HG02588 (cell line): ENCODE data around the gene BICDL2.
"Not testable (repeated sequence)": the region's sequence is repeated elsewhere in the genome, so short reads cannot be mapped to it uniquely, and the experiment has no call there.

Source experiments
- ATAC-seq: cut with Tn5 transposase; IDR thresholded peaks from one replicate; pipeline ENCODE4 v1.9.1; 2021; ENCODE audit warnings: mild to moderate bottlenecking, moderate library complexity; ENCODE audit not compliant: unreplicated experiment

BICDL2 gene

DNA sequence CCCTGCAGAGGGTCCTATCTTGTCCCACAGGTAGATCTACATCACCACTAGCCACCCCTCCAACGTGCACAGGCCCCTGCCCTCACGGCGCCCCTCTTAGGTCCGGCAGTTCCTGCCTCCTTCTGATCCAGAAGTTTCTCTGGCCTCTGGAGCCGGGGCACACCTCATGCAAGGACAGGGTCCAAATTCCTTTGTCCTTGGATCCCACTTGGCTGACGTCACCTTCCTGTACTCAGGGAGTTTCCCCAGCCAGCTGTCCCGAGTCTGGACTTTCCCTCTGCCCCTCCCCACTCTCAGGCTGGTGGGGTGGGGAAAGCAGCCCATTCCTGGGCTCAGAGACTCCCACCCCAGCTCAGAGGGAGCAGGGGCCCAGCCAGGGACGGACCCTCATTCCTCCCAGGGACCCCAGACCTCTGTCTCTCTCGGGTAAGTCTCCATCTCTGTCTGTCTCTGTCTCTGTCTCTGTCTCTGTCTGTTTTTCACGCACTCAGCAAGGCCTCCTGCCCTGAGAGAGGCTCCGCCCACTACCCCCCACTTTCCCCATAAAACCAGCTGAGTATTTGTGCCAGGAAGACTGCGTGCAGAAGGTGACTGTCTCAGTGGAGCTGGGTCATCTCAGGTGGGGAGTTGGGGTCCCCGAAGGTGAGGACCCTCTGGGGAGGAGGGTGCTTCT lies 28.5 kb upstream of the BICDL2 start, which contains the start of gene IL32:
Gene IL32, plus strand, starts transcription at position 572 of the 673 bp plus-strand sequence. CDS start 172 bp downstream, outside the sequence.
- ATAC-seq = no peak

DNA sequence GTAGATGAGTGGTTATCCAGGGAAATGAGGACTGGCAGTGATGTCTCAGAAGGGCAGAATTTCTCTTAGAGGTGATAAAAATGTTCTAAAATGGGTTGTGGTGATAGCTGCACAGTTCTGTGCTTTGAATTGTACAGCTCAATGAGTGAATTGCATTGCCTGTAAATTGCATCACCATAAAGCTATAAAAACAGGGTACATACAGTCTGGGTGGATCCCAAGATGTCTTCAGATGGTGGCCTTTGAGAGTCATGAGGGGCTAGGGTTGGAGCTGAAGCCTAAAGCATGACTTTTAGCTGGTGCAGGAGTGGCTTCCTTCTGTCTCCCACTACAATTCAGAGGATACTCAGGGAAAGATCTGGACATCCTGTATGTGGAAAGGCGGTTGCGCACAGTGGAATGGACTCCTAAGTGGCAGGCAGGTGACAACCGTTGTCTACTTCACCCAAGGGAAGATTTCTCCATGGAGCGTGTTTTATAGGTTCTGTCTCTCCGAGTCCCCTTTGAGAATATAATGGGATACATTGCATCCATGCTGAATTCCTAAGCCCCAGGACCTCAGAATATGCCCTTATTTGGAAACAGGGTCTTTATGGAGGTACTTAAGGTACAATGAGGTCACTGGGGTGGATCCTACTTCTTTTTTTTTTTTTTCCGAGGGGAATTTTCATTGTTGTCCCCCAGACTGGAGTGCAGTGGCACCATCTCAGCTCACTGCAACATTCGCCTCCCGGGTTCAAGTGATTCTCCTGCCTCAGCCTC lies 27.1 kb upstream of the BICDL2 start:
- ATAC-seq = no peak

DNA sequence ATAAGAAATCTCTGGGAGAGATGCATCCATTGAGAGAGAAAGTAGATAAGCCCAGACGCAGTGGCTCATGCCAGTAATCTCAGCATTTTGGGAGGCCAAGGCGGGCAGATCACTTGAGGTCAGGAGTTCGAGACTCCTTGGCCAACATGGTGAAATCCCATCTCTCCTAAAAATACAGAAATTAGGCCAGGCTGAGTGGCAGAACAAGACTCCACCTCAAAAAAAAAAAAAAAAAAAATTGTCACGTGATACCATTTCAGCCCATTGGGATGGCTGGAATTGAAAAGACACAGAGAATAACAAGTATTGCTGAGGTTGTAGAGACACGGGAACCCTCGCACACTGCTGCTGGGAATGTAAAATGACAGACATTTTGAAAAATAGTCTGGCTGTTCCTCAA lies 25.8 kb upstream of the BICDL2 start:
- no peak for ATAC-seq

GRCh38 chr16:3060339-3061127 lies 23.8 kb upstream of the BICDL2 start:
- ATAC-seq = no peak

- ATAC-seq = no peak
Observed at GRCh38 chr16:3059723-3060242, 23.0 kb upstream of the BICDL2 start.

- ATAC-seq = peak; percentile 77
Observed at GRCh38 chr16:3059041-3059722, 22.4 kb upstream of the BICDL2 start.

DNA sequence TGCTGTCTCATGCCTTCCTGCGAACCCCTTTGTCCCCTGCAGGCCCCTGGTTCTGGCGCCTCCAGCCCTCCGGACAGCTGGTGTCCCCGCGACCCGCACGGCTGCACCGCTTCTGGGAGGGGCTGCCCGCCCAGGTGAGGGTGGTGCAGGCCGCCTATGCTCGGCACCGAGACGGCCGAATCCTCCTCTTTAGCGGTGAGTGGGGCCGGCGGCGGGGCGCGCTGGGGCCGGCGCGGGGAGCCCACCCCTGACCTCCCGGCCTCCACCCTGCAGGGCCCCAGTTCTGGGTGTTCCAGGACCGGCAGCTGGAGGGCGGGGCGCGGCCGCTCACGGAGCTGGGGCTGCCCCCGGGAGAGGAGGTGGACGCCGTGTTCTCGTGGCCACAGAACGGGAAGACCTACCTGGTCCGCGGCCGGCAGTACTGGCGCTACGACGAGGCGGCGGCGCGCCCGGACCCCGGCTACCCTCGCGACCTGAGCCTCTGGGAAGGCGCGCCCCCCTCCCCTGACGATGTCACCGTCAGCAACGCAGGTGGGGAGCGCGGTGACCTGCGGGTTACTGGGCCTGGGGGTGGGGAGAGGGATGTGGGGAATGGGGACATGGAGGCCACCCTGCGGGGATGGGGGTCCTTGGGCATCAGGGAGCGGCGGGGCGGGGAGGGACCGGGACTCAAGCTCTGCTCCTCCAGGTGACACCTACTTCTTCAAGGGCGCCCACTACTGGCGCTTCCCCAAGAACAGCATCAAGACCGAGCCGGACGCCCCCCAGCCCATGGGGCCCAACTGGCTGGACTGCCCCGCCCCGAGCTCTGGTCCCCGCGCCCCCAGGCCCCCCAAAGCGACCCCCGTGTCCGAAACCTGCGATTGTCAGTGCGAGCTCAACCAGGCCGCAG lies 21.6 kb upstream of the BICDL2 start:
- peak; percentile 20 for ATAC-seq

GRCh38 chr16:3057181-3058138 lies 20.7 kb upstream of the BICDL2 start:
- no peak for ATAC-seq

- no peak for ATAC-seq
Observed at GRCh38 chr16:3056336-3057180, 19.8 kb upstream of the BICDL2 start.

GRCh38 chr16:3055734-3056115 lies 19.0 kb upstream of the BICDL2 start:
- not testable (repeated sequence) for ATAC-seq

GRCh38 chr16:3054965-3055733 lies 18.4 kb upstream of the BICDL2 start:
- ATAC-seq = no peak

- ATAC-seq = not testable (repeated sequence)
Observed at GRCh38 chr16:3053330-3053710, 16.6 kb upstream of the BICDL2 start.

DNA sequence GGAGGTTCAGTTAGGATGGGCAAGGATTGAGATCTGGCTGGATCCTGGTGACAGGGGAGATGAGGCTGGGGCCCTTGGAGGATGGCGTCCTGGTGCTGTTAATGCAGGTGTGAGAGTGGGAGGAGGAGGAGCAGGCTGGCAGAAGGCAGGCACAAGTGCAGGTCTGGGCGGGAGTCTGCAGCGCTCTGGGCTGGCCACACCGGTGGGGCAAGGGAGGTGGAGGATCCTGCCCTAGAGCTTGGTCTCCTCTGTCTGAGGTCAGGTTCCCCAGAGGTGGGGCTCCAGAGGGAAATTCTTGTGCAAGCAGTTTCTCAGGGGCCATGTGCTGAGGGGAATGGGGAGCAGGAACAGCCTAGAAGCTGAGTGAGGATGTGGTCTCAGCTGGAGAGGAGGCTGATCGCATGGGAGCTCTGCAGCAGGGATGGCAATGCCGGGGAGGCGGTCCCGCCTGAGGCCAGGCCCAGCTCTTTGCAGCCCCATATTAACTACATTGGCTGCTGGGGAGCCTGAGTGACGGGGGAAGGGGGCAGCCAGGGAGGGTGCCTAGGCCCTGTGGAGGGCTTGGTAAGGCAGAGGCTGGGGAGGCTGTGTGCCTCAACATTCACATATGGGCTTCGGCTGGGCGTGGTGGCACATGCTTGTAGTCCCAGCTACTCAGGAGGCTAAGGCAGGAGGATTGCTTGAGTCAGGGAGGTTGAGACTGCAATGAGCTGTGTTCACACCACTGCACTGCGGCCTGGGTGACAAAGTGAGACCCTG lies 16.0 kb upstream of the BICDL2 start:
- ATAC-seq = not testable (repeated sequence)

- ATAC-seq = no peak
Observed at GRCh38 chr16:3051494-3051893, 14.8 kb upstream of the BICDL2 start.

DNA sequence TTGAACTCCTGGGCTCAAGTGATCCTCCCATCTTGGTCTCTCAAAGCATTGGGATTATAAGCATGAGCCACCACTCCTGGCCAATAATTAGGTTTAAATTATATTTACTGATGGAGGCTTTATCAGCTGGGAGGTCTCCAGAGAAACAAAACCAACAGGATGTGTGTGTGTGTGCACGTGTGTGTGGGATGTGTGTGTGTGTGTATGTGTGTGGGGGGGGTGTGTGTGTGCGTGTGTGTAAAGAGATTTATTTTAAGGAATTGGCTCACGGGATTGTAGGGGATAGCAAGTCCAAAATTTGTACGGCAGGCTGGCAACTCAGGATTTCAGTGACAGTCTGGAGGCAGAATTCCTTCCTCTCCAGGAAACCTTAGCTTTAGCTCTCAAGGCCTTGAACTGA lies 14.3 kb upstream of the BICDL2 start:
- no peak for ATAC-seq

DNA sequence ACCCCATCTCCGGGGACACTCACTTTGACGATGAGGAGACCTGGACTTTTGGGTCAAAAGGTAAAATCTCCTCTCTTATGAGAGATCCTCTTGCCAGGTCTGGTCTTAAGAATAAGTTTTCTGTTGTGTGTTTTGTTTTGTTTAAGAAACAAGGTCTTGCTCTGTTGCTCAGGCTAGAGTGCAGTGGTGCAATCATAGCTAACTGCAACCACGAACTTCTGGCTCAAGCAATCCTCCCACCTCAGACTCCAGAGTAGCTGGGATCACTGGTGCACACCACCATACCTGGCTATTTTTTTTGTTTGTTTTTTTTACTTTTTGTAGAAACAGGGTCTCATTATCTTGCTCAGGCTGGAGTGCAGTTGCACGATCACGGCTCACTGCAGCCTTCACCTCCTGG lies 13.7 kb upstream of the BICDL2 start:
- no peak for ATAC-seq
